CD4-positive, alpha-beta T cell treated with Interleukin-4 for 4 hours (primary cell): ENCODE data around the gene ROBO3.

ENCODE experiments used
- DNase-seq: peaks from one replicate; pipeline ENCODE4 v3.0.0-alpha.2; 2020

ROBO3 gene

GRCh38 chr11:124865181-124865901, at the start of gene ROBO3:
ROBO3 (plus strand) TSS chr11:124865432; CDS start chr11:124865578, 146 bp downstream.
- no peak for DNase-seq

- DNase-seq, result no peak
Measured at GRCh38 chr11:124817036-124817435, 48.2 kb upstream of the ROBO3 start.

GRCh38 chr11:124821995-124822730, 43.1 kb upstream of the ROBO3 start:
- no peak for DNase-seq

- no peak for DNase-seq
Measured at GRCh38 chr11:124823512-124824376, 41.5 kb upstream of the ROBO3 start.

- no peak for DNase-seq
Measured at GRCh38 chr11:124825876-124826275, 39.4 kb upstream of the ROBO3 start.

- no peak for DNase-seq
Measured at GRCh38 chr11:124829986-124830385, 35.2 kb upstream of the ROBO3 start.

- no peak for DNase-seq
Measured at GRCh38 chr11:124830749-124831148, 34.5 kb upstream of the ROBO3 start.

- no peak for DNase-seq
Measured at GRCh38 chr11:124831897-124832296, 33.3 kb upstream of the ROBO3 start.

GRCh38 chr11:124832571-124832970, 32.7 kb upstream of the ROBO3 start:
- no peak for DNase-seq

GRCh38 chr11:124834526-124835180, 30.6 kb upstream of the ROBO3 start:
- DNase-seq, result no peak

GRCh38 chr11:124835918-124836317, 29.3 kb upstream of the ROBO3 start:
- DNase-seq, result no peak

- peak; percentile 4 for DNase-seq
Measured at GRCh38 chr11:124837491-124837856, 27.8 kb upstream of the ROBO3 start.

- DNase-seq, result no peak
Measured at GRCh38 chr11:124838805-124839127, 26.5 kb upstream of the ROBO3 start.

- DNase-seq, result no peak
Measured at GRCh38 chr11:124839128-124839971, 25.9 kb upstream of the ROBO3 start.

GRCh38 chr11:124839972-124840621, 25.1 kb upstream of the ROBO3 start:
- DNase-seq, result no peak

GRCh38 chr11:124840666-124841065, 24.6 kb upstream of the ROBO3 start:
- no peak for DNase-seq

- no peak for DNase-seq
Measured at GRCh38 chr11:124841201-124841600, 24.0 kb upstream of the ROBO3 start.

GRCh38 chr11:124841840-124842239, 23.4 kb upstream of the ROBO3 start:
- no peak for DNase-seq

- no peak for DNase-seq
Measured at GRCh38 chr11:124842305-124842704, 22.9 kb upstream of the ROBO3 start.

GRCh38 chr11:124843616-124843910, 21.7 kb upstream of the ROBO3 start:
- DNase-seq, result no peak

GRCh38 chr11:124844664-124845079, 20.6 kb upstream of the ROBO3 start:
- DNase-seq, result no peak
